Sigmoid colon (tissue), 7 donors: ENCODE data around the gene SH3RF3. TPM values are rescaled to one million over a fixed set of nuclear protein-coding genes. Genes with fewer than 3 reads are reported as not detected.
A peak's percentile ranks its signal among the peaks of the same experiment; 100 is the strongest.

ENCODE experiments used
- DNase-seq: peaks from one replicate; pipeline ENCODE4 v3.0.0-alpha.2; 2019
- H3K27ac ChIP-seq, 4 donors: fragments of 200-600 bp; sonication (generic); one replicate each; pipeline ENCODE4 v1.5.1; 2016 to 2019; ENCODE audit warnings: mild to moderate bottlenecking in 1 of 4
- H3K27me3 ChIP-seq, 3 donors: fragments of 200-600 bp; sonication (generic); one replicate each; pipeline ENCODE4 v1.5.1; 2019; ENCODE audit warnings: mild to moderate bottlenecking in 1 of 3
- H3K36me3 ChIP-seq, 4 donors: fragments of 200-600 bp; sonication (generic); one replicate each; pipeline ENCODE4 v1.5.1; 2016 to 2019
- H3K4me1 ChIP-seq, 4 donors: fragments of 200-600 bp; sonication (generic); one replicate each; pipeline ENCODE4 v1.5.1; 2017 to 2019
- H3K4me3 ChIP-seq, 4 donors: fragments of 200-600 bp; sonication (generic); one replicate each; pipeline ENCODE4 v1.5.1; 2017 to 2019; ENCODE audit warnings: mild to moderate bottlenecking in 2 of 4, moderate library complexity in 1 of 4
- H3K9me3 ChIP-seq, 4 donors: fragments of 200-600 bp in 3 of 4; sonication (generic) in 3 of 4; one replicate each; pipeline versions ENCODE4 v1.5.1 to v1.6.1; 2013 to 2019
- CTCF ChIP-seq, 4 experiments: fragments of 450-650 bp in 3 of 4; fragments of 200-600 bp in 1 of 4; IDR thresholded peaks; one replicate each; pipeline ENCODE4 v1.5.1; 2016 to 2019; ENCODE audit warnings: antibody characterized with exemption in 4 of 4, mild to moderate bottlenecking in 3 of 4, moderate library complexity in 2 of 4
- EP300 ChIP-seq, 4 donors: sonication (generic); formaldehyde crosslinking; IDR thresholded peaks; one replicate each; pipeline ENCODE4 v1.6.1; 2017; ENCODE audit warnings: antibody characterized with exemption in 4 of 4
- POLR2A ChIP-seq, 2 donors: fragments of 450-650 bp; IDR thresholded peaks; one replicate each; pipeline ENCODE4 v1.6.1; 2016; ENCODE audit warnings: antibody characterized with exemption in 2 of 2, mild to moderate bottlenecking in 2 of 2, moderate library complexity in 2 of 2
- POLR2AphosphoS5 ChIP-seq, 4 donors: sonication (generic); formaldehyde crosslinking; IDR thresholded peaks; one replicate each; pipeline ENCODE4 v1.6.1; 2017; ENCODE audit warnings: antibody characterized with exemption in 4 of 4
- WGBS, 2 donors: extraction: QIAGEN DNeasy Blood & Tissue Kit; methylation state at CpG; one replicate each; pipeline ENCODE4 v1.1.7; 2013; 5-methylcytosine and 5-hydroxymethylcytosine counted together
- intact Hi-C: fragments of 100-400 bp; cut with DNase I; formaldehyde crosslinking; loops from one replicate; pipeline ENCODE4 v1.15.1; 2023
- polyA plus RNA-seq, 3 donors: library from polyadenylated mRNA; stranded (reverse); fragments of 200-250 nt; gene quantifications; one replicate each; pipeline ENCODE4 v1.2.3, GENCODE V29; 2013
- total RNA-seq, 4 donors: library from RNA; depleted of rRNA; stranded (reverse); fragments of >200 nt; gene quantifications; one replicate each; pipeline ENCODE4 v1.1.0, GENCODE V29; 2016
- donor health status: healthy with polysubstance abuse.
- donor health status: Bipolar disorder and iron deficiency.
- donor health status: healthy.

The SH3RF3 gene
- total and polyA plus RNA-seq, 7 donors: 0.69 to 10.0 (median 3.4) TPM

DNA sequence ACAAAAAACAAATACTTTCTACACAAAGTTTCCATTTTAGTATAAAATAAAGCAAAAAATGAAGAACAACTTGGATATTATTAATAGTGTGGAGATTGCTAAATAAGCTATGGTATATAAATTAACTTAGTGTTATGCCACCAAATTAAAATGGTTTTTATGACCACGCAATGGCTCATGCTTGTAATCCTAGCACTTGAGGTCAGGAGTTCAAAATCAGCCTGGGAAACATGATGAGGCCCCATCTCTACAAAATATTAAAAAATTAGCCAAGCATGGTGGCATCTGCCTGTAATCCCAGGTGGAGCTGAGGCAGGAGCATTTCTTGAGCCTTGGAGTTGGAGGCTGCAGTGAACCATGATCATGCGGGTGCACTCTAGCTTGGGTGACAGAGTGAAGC, 108.8 kb downstream of the SH3RF3 start:
- Histone ChIP-seq H3K4me1 (peaks cover 0 to 46% (median 35%) of the 10 kb centered on the region in 4 donors), H3K9me3 (no peaks in the 10 kb centered on the region), H3K27me3 (no peaks in the 10 kb centered on the region), H3K36me3 (no peaks in the 10 kb centered on the region), H3K27ac (no peak overlapping the region), H3K4me3 (no peak overlapping the region)
- intact Hi-C loops: no loop called here
- 88 to 95% methylated on average over 2 of the region's 2 CpGs for WGBS, 2 donors
- DNase-seq: no peak
- TF ChIP-seq POLR2AphosphoS5 (IDR thresholded peaks at IDR 0.05): no peak
- TF ChIP-seq CTCF (IDR thresholded peaks at IDR 0.05): no peak
- no peak for TF ChIP-seq EP300 (IDR thresholded peaks at IDR 0.05)
- TF ChIP-seq POLR2A (IDR thresholded peaks at IDR 0.05): no peak

DNA sequence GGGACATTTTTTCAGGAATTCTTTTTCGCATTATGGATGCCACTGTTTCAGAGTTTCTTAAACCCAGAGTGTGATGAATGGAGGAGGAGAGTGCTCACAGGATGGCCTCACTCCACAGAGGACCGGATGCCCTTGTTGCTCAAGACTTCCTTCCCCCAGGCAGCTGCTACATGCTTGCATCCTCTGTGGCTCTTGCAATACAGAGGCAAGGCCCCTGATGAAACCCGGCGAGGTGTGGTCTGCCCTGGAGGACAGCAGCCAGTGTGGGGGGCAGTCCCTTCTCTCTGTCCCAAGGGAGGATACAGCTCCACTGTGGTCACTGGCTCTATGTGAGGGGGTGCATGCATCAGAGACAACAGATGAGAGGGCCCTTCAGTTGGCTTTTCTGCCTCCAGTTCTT, 109.6 kb downstream of the SH3RF3 start:
- TF ChIP-seq EP300 (IDR thresholded peaks at IDR 0.05) (no peak), POLR2AphosphoS5 (IDR thresholded peaks at IDR 0.05) (peak in 2 of 4 donors; percentile 34 to 44)
- Histone ChIP-seq H3K4me1 (peaks cover 0 to 54% (median 43%) of the 10 kb centered on the region in 4 donors), H3K4me3 (no peak overlapping the region), H3K27me3 (no peaks in the 10 kb centered on the region), H3K36me3 (no peaks in the 10 kb centered on the region), H3K9me3 (no peaks in the 10 kb centered on the region), H3K27ac (peak overlapping the region; percentile 51 to 65 (median 58))
- intact Hi-C loops: no loop called here
- peak; percentile 91 for DNase-seq
- 35 to 70% methylated on average over 4 of the region's 4 CpGs for WGBS, 2 donors

GRCh38 chr2:109239720-109240119, 110.7 kb downstream of the SH3RF3 start:
- peak overlapping the region in 3 of 4 donors; percentile 4 to 65 (median 61) for H3K27ac ChIP-seq
- TF ChIP-seq POLR2A (IDR thresholded peaks at IDR 0.05): no peak
- no peak for TF ChIP-seq CTCF (IDR thresholded peaks at IDR 0.05)
- no peak for TF ChIP-seq EP300 (IDR thresholded peaks at IDR 0.05)
- no peak for TF ChIP-seq POLR2AphosphoS5 (IDR thresholded peaks at IDR 0.05)
- intact Hi-C loops: loop anchor here (5.0 kb wide), 1 partner anchor 373 kb away; the partner anchor contains the start of genes SEPTIN10 and SOWAHC
- WGBS, 2 donors: 88 to 91% methylated on average over 6 of the region's 6 CpGs
- H3K27me3 ChIP-seq: no peaks in the 10 kb centered on the region
- no peak for DNase-seq
- no peaks in the 10 kb centered on the region for H3K36me3 ChIP-seq
- H3K4me1 ChIP-seq: peaks cover 0 to 65% (median 54%) of the 10 kb centered on the region in 4 donors
- H3K9me3 ChIP-seq: no peaks in the 10 kb centered on the region
- H3K4me3 ChIP-seq: no peak overlapping the region

- intact Hi-C loops: loop anchor here (2.0 to 5.0 kb wide), 4 partner anchors 71 to 370 kb away; partner anchors contain the start of genes SEPTIN10, SH3RF3 and SOWAHC
- H3K36me3 ChIP-seq: no peaks in the 10 kb centered on the region
- DNase-seq: peak; percentile 74
- H3K9me3 ChIP-seq: no peaks in the 10 kb centered on the region
- H3K4me3 ChIP-seq: no peak overlapping the region
- no peaks in the 10 kb centered on the region for H3K27me3 ChIP-seq
- WGBS, 2 donors: 77 to 78% methylated on average over 7 of the region's 7 CpGs
- peaks cover 0 to 72% (median 62%) of the 10 kb centered on the region in 4 donors for H3K4me1 ChIP-seq
- TF ChIP-seq POLR2AphosphoS5 (IDR thresholded peaks at IDR 0.05): no peak
- TF ChIP-seq EP300 (IDR thresholded peaks at IDR 0.05): no peak
- no peak for TF ChIP-seq CTCF (IDR thresholded peaks at IDR 0.05)
- no peak for TF ChIP-seq POLR2A (IDR thresholded peaks at IDR 0.05)
- H3K27ac ChIP-seq: peak overlapping the region; percentile 72 to 91 (median 86)
These were observed 113.2 kb downstream of the SH3RF3 start for GRCh38 chr2:109242210-109242653.

DNA sequence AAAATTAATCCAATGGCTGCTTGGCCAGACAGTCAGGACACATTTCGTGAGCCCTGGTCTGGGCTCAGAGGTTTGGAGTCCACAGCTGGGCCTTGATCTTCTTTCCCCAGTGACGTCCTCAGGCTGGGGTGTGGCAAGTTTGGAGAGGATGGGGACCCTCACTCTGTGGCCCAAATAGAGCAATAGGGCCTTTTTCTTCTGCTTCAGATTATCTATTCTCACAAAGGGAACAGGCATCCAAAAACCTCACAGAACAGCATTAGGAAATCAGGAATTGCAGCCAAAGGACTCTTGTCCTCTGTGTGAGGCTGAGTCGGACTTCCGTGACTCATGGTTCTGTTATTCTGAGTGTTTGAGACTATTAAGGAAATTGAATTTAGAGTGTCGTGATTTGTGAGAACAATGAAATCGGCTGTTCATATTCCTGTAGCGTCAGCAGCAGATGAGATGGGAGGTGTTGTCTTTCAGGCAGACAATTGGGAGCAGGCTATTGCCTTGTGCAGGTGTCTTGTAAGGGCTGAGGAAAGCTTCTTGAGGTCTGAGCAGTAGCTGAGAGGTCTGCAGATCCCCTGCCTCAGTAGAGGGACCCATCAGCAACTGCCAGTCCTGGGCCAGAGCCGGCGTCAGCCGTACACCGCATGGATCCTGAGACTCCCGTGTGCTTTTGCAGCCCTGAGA, 113.8 kb downstream of the SH3RF3 start:
- Histone ChIP-seq H3K9me3 (no peaks in the 10 kb centered on the region), H3K27me3 (no peaks in the 10 kb centered on the region), H3K4me1 (peaks cover 0 to 72% (median 63%) of the 10 kb centered on the region in 4 donors), H3K4me3 (no peak overlapping the region), H3K36me3 (no peaks in the 10 kb centered on the region), H3K27ac (peak overlapping the region; percentile 72 to 91 (median 86))
- DNase-seq: peak; percentile 87
- intact Hi-C loops: loop anchor here (2.0 to 5.0 kb wide), 4 partner anchors 72 to 370 kb away; partner anchors contain the start of genes SEPTIN10, SH3RF3 and SOWAHC
- 69 to 84% methylated on average over 12 of the region's 12 CpGs for WGBS, 2 donors
- TF ChIP-seq EP300 (IDR thresholded peaks at IDR 0.05): no peak
- no peak for TF ChIP-seq POLR2A (IDR thresholded peaks at IDR 0.05)
- peak; percentile 30 to 61 (median 56) for TF ChIP-seq POLR2AphosphoS5 (IDR thresholded peaks at IDR 0.05)
- TF ChIP-seq CTCF (IDR thresholded peaks at IDR 0.05): no peak
